Activated CD4-positive, alpha-beta memory T cell treated with anti-CD3 and anti-CD28 coated beads, Interleukin-2, amount 10 ng/mL, durations not matched to agents 7 days and 5 days (primary cell): ENCODE results near the gene CLCN2. TPM values are rescaled to one million over a fixed set of nuclear protein-coding genes. Genes with fewer than 3 reads are reported as not detected.
"Not testable (repeated sequence)": the region's sequence is repeated elsewhere in the genome, so short reads cannot be mapped to it uniquely, and the experiment has no call there.

Experiments
- CTCF ChIA-PET: fragments of 350-600 bp; sonication (Branson Sonifier 250); formaldehyde crosslinking; loops from one replicate; lab custom pipeline; 2021; ENCODE audit warnings: antibody characterized with exemption, inconsistent platforms; lab: Charles Lee
- POLR2A ChIA-PET: fragments of 350-600 bp; sonication (Branson Sonifier 250); formaldehyde crosslinking; loops from one replicate; lab custom pipeline; 2021; ENCODE audit warnings: antibody characterized with exemption; lab: Charles Lee
- DNase-seq: peaks from one replicate; pipeline ENCODE4 v3.0.0-alpha.2; 2020
- H3K27ac Mint-ChIP-seq: one replicate; pipeline ENCODE4 v1.8.0; 2021; ENCODE audit warnings: mild to moderate bottlenecking, mixed read lengths
- H3K27me3 Mint-ChIP-seq: one replicate; pipeline ENCODE4 v1.8.0; 2021; ENCODE audit warnings: mixed read lengths
- H3K36me3 Mint-ChIP-seq: one replicate; pipeline ENCODE4 v1.8.0; 2021; ENCODE audit warnings: low read depth, mixed read lengths
- H3K4me1 Mint-ChIP-seq: one replicate; pipeline ENCODE4 v1.8.0; 2021; ENCODE audit warnings: mixed read lengths
- H3K4me3 Mint-ChIP-seq: one replicate; pipeline ENCODE4 v1.8.0; 2021; ENCODE audit warnings: mild to moderate bottlenecking, mixed read lengths
- H3K9me3 Mint-ChIP-seq: one replicate; pipeline ENCODE4 v1.8.0; 2021; ENCODE audit warnings: mixed read lengths
- total RNA-seq, 2 experiments: library from RNA; stranded (reverse); gene quantifications; one replicate each; pipeline ENCODE4 v1.2.3, GENCODE V29; 2021

Gene CLCN2
- total RNA-seq, 2 experiments from 2014 or later = 3.6 to 4.9 TPM

- ChIA-PET CTCF (interaction anchor here (0.7 kb wide), 2 partner anchors 27 to 198 kb away, joined by 3 to 4 read pairs; no protein-coding TSS in a partner anchor), POLR2A (interaction anchor here (1.1 kb wide), 1 partner anchor 17 kb away, joined by 3 read pairs; the partner anchor contains the start of genes CLCN2 and POLR2H)
- no peaks in the 10 kb centered on the region for H3K9me3 Mint-ChIP-seq
- no peak for DNase-seq
- no peaks in the 10 kb centered on the region for H3K27me3 Mint-ChIP-seq
- H3K27ac Mint-ChIP-seq = no peak overlapping the region
- H3K4me3 Mint-ChIP-seq = no peak overlapping the region
- peaks cover 18% of the 10 kb centered on the region for H3K4me1 Mint-ChIP-seq
- H3K36me3 Mint-ChIP-seq = peaks cover 2% of the 10 kb centered on the region
These were observed 16.7 kb downstream of the CLCN2 start for GRCh38 chr3:184344579-184345316.

GRCh38 chr3:184343200-184343876, 18.1 kb downstream of the CLCN2 start:
- Mint-ChIP-seq H3K4me1 (peaks cover 21% of the 10 kb centered on the region), H3K27ac (no peak overlapping the region), H3K4me3 (no peak overlapping the region), H3K36me3 (peaks cover 2% of the 10 kb centered on the region), H3K27me3 (no peaks in the 10 kb centered on the region), H3K9me3 (no peaks in the 10 kb centered on the region)
- DNase-seq = no peak
- ChIA-PET CTCF (no interaction called here), POLR2A (no interaction called here)

GRCh38 chr3:184341925-184342324, 19.5 kb downstream of the CLCN2 start:
- DNase-seq = no peak
- no peak overlapping the region for H3K27ac Mint-ChIP-seq
- no peaks in the 10 kb centered on the region for H3K27me3 Mint-ChIP-seq
- H3K36me3 Mint-ChIP-seq = peaks cover 2% of the 10 kb centered on the region
- H3K9me3 Mint-ChIP-seq = no peaks in the 10 kb centered on the region
- no peak overlapping the region for H3K4me3 Mint-ChIP-seq
- CTCF ChIA-PET = interaction anchor here (1.1 kb wide), 1 partner anchor 12 kb away, joined by 4 read pairs; no protein-coding TSS in a partner anchor
- POLR2A ChIA-PET = interaction anchor here (0.6 kb wide), 1 partner anchor 76 kb away, joined by 4 read pairs; no protein-coding TSS in a partner anchor
- peaks cover 19% of the 10 kb centered on the region for H3K4me1 Mint-ChIP-seq

GRCh38 chr3:184339451-184340135, 21.8 kb downstream of the CLCN2 start:
- H3K36me3 Mint-ChIP-seq, H3K4me3 Mint-ChIP-seq, POLR2A ChIA-PET, DNase-seq, CTCF ChIA-PET, H3K27ac Mint-ChIP-seq, H3K27me3 Mint-ChIP-seq, H3K9me3 Mint-ChIP-seq: not testable (repeated sequence)
- H3K4me1 Mint-ChIP-seq = peaks cover 34% of the 10 kb centered on the region

- DNase-seq = no peak
- ChIA-PET CTCF (interaction anchor here (1.2 kb wide), 1 partner anchor 15 kb away, joined by 3 read pairs; no protein-coding TSS in a partner anchor), POLR2A (interaction anchor here (1.1 kb wide), 1 partner anchor 12 kb away, joined by 3 read pairs; no protein-coding TSS in a partner anchor)
- H3K4me1 Mint-ChIP-seq = peaks cover 39% of the 10 kb centered on the region
- H3K36me3 Mint-ChIP-seq = peaks cover 11% of the 10 kb centered on the region
- H3K27me3 Mint-ChIP-seq = no peaks in the 10 kb centered on the region
- no peak overlapping the region for H3K27ac Mint-ChIP-seq
- H3K4me3 Mint-ChIP-seq = no peak overlapping the region
- H3K9me3 Mint-ChIP-seq = no peaks in the 10 kb centered on the region
These were observed 22.4 kb downstream of the CLCN2 start for GRCh38 chr3:184339001-184339400.

- no peak for DNase-seq
- peak overlapping the region; percentile 11 for H3K4me3 Mint-ChIP-seq
- ChIA-PET POLR2A (interaction anchor here (1.1 to 2.5 kb wide), 2 partner anchors 11 to 23 kb away, joined by 3 to 13 read pairs; partner anchors contain the start of genes CLCN2 and POLR2H), CTCF (interaction anchor here (1.2 kb wide), 1 partner anchor 15 kb away, joined by 3 read pairs; no protein-coding TSS in a partner anchor)
- no peaks in the 10 kb centered on the region for H3K9me3 Mint-ChIP-seq
- peaks cover 44% of the 10 kb centered on the region for H3K4me1 Mint-ChIP-seq
- H3K27ac Mint-ChIP-seq = no peak overlapping the region
- no peaks in the 10 kb centered on the region for H3K27me3 Mint-ChIP-seq
- peaks cover 16% of the 10 kb centered on the region for H3K36me3 Mint-ChIP-seq
These were observed 22.9 kb downstream of the CLCN2 start for GRCh38 chr3:184338511-184338945.

DNA sequence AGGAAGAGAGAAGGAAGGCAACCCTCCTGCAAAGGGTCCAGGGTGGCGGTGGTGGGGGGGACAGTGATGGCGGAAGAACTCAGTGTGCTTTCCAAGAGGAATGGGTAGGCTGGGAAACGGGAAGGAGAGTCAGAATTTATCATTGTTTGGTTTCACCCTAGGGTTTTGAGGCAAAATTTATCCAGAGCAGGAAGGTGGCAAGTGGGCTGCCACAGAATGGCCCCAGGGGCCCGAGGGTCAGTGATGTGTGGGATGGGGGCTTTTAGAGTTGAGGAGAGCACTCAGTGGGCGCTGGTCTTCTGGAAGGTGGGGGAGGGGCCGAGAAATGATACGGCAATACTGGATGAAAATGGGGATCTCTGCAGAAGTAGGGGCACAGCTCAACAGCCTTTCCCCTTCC, 23.4 kb downstream of the CLCN2 start:
- Mint-ChIP-seq H3K4me3 (no peak overlapping the region), H3K36me3 (peaks cover 21% of the 10 kb centered on the region), H3K27me3 (no peaks in the 10 kb centered on the region), H3K9me3 (no peaks in the 10 kb centered on the region), H3K27ac (no peak overlapping the region), H3K4me1 (peaks cover 50% of the 10 kb centered on the region)
- ChIA-PET POLR2A (interaction anchor here (0.5 to 2.5 kb wide), 3 partner anchors 10 to 24 kb away, joined by 3 to 13 read pairs (median 3); partner anchors contain the start of genes CLCN2 and POLR2H), CTCF (interaction anchor here (0.6 to 1.7 kb wide), 3 partner anchors 16 to 118 kb away, joined by 3 to 4 read pairs (median 3); no protein-coding TSS in a partner anchor)
- DNase-seq = no peak

DNA sequence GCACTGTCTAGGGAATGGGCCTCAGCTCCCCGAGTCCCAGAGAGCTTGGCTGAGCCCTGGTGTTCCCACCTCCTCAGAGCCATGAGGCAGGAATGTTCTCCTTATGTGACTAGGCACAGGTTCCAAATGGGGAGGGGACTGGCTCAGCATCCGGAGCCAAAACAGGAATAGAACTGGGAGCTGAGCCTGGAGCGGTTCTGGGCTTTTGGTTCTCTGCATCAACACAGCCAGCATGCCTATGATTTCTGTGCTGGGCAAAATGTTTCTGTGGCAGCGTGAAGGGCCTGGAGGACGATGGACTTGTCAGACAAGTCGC, 24.0 kb downstream of the CLCN2 start, which contains the start of gene FAM131A:
Gene FAM131A, plus strand, starts transcription at position 202 of the 316 bp plus-strand sequence. Its CDS starts 31 bp downstream, at position 233.
- H3K4me3 Mint-ChIP-seq = peak within 1 kb of the TSS; percentile 78
- H3K4me1 Mint-ChIP-seq = peaks cover 56% of the 10 kb centered on the region
- H3K27ac Mint-ChIP-seq = peak within 1 kb of the TSS; percentile 57
- peaks cover 27% of the 10 kb centered on the region for H3K36me3 Mint-ChIP-seq
- ChIA-PET POLR2A (interaction anchor here (0.7 to 2.5 kb wide), 2 partner anchors 9 to 24 kb away, joined by 4 to 13 read pairs; partner anchors contain the start of genes CLCN2 and POLR2H), CTCF (interaction anchor here (1.1 to 1.7 kb wide), 2 partner anchors 13 to 34 kb away, joined by 3 to 4 read pairs; no protein-coding TSS in a partner anchor)
- no peak for DNase-seq
- H3K9me3 Mint-ChIP-seq = no peaks in the 10 kb centered on the region
- no peaks in the 10 kb centered on the region for H3K27me3 Mint-ChIP-seq

DNA sequence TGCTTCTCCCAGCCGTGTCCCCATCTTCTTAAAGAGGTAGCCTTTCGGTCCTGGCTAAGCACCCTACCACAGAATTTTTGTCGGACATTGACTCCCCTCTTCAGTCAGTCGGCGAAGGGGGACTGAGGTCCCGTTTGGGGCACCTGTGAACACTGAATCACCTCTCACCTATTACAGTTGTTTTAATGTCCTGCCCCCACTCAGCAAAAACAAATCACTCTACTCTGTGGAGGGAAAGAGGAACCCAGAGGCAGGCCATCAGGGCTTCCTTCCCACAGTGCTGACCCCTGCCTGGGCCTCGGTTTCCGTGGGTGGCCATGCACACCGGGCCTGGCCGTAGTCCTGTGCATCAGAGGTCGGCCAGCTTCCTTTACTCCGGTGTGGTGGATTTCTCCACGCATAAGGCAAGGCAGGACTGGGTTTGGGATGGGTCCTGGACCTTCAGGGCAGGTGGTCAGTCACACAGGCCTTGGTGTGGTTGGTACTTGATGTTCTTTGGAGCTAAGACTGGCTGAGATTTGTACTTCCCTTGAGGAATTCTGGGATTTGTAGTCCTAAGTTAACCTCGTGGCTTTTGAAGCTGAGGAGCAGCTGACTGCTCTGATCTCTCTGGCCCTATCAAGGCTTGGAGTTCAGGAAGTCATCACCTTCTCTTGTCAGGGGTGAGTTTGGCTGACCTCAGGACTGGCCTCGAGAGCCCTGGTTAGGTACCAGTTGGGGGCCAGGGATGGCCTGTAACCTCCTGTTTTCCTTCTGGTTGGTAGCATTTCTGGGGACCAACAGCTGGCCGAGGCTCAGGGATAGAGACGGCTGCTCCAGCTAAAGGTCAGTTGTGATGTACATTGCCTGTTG, 24.6 kb downstream of the CLCN2 start:
- H3K36me3 Mint-ChIP-seq = peaks cover 33% of the 10 kb centered on the region
- no peak for DNase-seq
- ChIA-PET POLR2A (interaction anchor here (0.7 to 2.5 kb wide), 2 partner anchors 8 to 25 kb away, joined by 4 to 13 read pairs; partner anchors contain the start of genes CLCN2 and POLR2H), CTCF (interaction anchor here (1.1 to 1.7 kb wide), 2 partner anchors 14 to 35 kb away, joined by 3 to 4 read pairs; no protein-coding TSS in a partner anchor)
- no peaks in the 10 kb centered on the region for H3K27me3 Mint-ChIP-seq
- H3K27ac Mint-ChIP-seq = peak overlapping the region; percentile 57
- H3K4me3 Mint-ChIP-seq = peak overlapping the region; percentile 78
- H3K4me1 Mint-ChIP-seq = peaks cover 61% of the 10 kb centered on the region
- no peaks in the 10 kb centered on the region for H3K9me3 Mint-ChIP-seq

DNA sequence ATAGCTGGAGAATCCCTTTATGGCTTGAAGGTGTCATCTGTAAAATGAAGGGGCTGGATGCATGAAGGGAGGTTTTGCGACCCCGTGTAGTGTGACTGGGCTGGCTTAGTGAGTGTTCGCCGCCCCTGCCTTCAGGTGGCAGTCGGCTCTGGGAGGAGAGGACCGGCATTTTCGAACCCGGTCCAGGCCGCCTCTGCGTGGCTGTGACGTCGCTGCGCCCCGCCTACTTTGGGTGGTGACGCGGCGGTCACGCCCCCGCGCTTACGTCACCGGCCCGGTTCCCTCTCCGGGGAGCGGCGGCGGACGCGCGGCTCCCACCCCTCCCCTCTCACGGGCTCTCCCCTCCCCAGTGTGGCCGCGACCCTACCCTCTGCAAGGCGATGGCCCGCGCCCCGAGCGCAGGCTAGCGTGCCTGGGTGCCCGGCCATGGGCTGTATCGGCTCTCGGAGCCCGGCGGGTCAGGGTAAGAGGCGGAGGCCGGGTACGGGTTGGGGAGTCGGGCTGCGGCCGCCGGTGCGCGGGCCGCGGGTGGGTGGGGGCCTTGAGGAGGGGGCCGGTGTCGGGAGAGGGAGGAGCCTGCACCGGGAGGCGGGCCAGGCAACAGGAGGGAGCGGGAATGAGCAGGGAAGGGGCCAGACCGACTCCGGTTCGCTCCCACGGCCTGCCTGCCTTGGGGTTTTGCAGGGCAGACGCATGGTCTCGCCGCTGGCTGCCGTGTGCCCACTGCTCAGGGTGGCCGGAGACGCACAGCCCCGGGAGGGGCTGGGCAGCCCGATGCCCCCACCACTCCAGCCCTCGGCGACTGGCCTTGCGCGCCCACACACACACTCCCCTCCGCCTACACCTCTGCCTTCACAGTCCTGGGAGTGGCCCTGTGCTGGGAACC, 25.5 kb downstream of the CLCN2 start:
- Mint-ChIP-seq H3K4me1 (peaks cover 64% of the 10 kb centered on the region), H3K4me3 (peak overlapping the region; percentile 78), H3K9me3 (no peaks in the 10 kb centered on the region), H3K27ac (peak overlapping the region; percentile 93), H3K27me3 (no peaks in the 10 kb centered on the region), H3K36me3 (peaks cover 42% of the 10 kb centered on the region)
- peak; percentile 87 for DNase-seq
- POLR2A ChIA-PET = interaction anchor here (0.7 to 2.5 kb wide), 4 partner anchors 19 to 28 kb away, joined by 3 to 13 read pairs (median 4); partner anchors contain the start of genes CLCN2 and POLR2H
- CTCF ChIA-PET = interaction anchor here (1.7 kb wide), 1 partner anchor 36 kb away, joined by 4 read pairs; no protein-coding TSS in a partner anchor
